ENCODE data around the gene RAPGEF6.
"Not testable (repeated sequence)": the region's sequence is repeated elsewhere in the genome, so short reads cannot be mapped to it uniquely, and the experiment has no call there.

RAPGEF6 gene

DNA sequence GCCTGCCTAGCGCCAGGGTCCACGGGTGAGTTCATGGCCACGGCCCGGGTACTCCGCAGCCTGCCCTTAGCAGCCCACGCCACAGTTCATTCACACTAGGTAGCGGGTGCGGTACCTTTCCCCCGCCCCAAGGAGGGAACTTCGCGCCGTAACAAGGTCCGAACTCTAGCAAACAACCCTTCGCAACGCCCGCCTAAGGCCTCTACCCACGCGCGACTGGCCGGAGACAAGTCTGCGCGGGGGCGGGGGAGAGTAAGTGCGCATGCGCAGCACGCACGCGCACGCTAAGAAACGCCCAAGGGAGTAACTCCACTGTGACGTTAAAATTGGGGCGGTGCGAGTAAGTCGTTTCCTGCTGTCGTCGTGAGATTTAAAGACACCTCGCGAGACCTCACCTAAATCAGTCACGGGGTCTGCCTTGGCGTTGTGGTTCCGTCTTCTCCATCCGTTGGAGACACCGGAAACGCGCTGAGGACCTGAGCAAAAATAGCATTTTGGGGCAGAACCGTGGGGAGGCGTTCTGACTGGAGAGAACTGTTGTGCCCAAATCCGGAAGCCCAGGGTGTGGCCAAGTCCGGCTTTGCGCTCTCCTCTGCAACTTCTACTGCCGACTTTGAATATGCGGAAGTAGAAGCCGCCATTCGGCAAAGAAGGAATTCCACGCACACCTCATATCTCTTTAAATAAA is at the start of gene RAPGEF6:
RAPGEF6 (minus strand) TSS at position 234 of the 688 bp plus-strand sequence; CDS start at position 35, 199 bp downstream.
- no peaks in the 10 kb centered on the region for H3K27me3 Mint-ChIP-seq
- peak within 1 kb of the TSS; percentile 97 for H3K27ac Mint-ChIP-seq
- peaks cover 28% of the 10 kb centered on the region for H3K4me1 Mint-ChIP-seq (ENCODE audit: low read depth)
- no peaks in the 10 kb centered on the region for H3K36me3 Mint-ChIP-seq
- peak within 1 kb of the TSS; percentile 93 for H3K4me3 Mint-ChIP-seq
- no peaks in the 10 kb centered on the region for H3K9me3 Mint-ChIP-seq (ENCODE audit: low read depth)

- Mint-ChIP-seq H3K9me3 (ENCODE audit: low read depth) (no peaks in the 10 kb centered on the region), H3K4me3 (no peak overlapping the region), H3K27ac (no peak overlapping the region), H3K4me1 (ENCODE audit: low read depth) (no peaks in the 10 kb centered on the region), H3K27me3 (no peaks in the 10 kb centered on the region), H3K36me3 (peaks cover 17% of the 10 kb centered on the region)
These were observed 49.6 kb upstream of the RAPGEF6 start for GRCh38 chr5:131684595-131684994.

- H3K4me3 Mint-ChIP-seq, result no peak overlapping the region
- H3K27me3 Mint-ChIP-seq, result no peaks in the 10 kb centered on the region
- peaks cover 18% of the 10 kb centered on the region for H3K36me3 Mint-ChIP-seq
- H3K4me1 Mint-ChIP-seq (ENCODE audit: low read depth), result no peaks in the 10 kb centered on the region
- no peak overlapping the region for H3K27ac Mint-ChIP-seq
- H3K9me3 Mint-ChIP-seq (ENCODE audit: low read depth), result no peaks in the 10 kb centered on the region
These were observed 49.0 kb upstream of the RAPGEF6 start for GRCh38 chr5:131684051-131684450.

DNA sequence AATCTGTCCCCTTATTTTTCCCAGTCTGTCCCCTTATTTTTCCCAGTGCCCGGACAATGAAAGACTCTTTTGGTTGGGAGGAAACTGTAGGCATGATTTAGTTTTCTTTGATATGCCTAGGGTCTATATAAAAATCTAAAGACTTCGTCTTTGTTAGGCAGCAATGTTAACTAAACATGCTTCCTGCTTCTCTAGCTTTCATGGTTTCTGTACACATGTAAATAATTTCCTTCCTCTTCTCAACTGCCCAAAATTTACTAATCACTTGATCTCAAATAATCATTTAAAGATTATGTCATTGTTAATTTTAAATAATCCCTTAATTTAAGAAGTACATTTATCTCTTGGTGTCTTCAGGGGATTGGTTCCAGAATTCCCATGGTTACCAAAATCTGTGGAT is 47.8 kb upstream of the RAPGEF6 start:
- Mint-ChIP-seq H3K9me3 (ENCODE audit: low read depth) (no peaks in the 10 kb centered on the region), H3K27me3 (no peaks in the 10 kb centered on the region), H3K36me3 (peaks cover 17% of the 10 kb centered on the region), H3K27ac (no peak overlapping the region), H3K4me3 (no peak overlapping the region), H3K4me1 (ENCODE audit: low read depth) (no peaks in the 10 kb centered on the region)

GRCh38 chr5:131682175-131682574 is 47.1 kb upstream of the RAPGEF6 start:
- no peaks in the 10 kb centered on the region for H3K4me1 Mint-ChIP-seq (ENCODE audit: low read depth)
- H3K4me3 Mint-ChIP-seq, result no peak overlapping the region
- no peaks in the 10 kb centered on the region for H3K27me3 Mint-ChIP-seq
- H3K27ac Mint-ChIP-seq, result no peak overlapping the region
- H3K36me3 Mint-ChIP-seq, result peaks cover 18% of the 10 kb centered on the region
- no peaks in the 10 kb centered on the region for H3K9me3 Mint-ChIP-seq (ENCODE audit: low read depth)

DNA sequence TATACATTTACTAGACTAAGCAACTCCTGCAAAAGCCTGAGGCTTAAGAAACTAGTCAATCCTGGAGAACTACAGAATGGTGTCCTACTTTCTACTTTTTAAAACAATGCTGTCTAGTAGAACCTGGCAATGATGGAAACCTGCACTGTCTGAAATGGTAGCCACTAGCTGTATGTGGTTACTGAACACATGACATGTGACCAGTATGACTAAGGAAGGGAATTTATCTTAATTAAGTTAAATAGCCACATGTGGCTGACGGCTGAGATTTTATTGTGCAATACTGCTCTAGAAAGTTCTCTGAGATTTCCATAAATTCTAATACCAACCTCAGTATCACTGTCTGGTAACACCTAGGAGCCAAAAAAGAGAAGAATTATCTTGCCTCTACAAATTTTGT is 44.9 kb upstream of the RAPGEF6 start:
- H3K9me3 Mint-ChIP-seq (ENCODE audit: low read depth), result no peaks in the 10 kb centered on the region
- H3K27ac Mint-ChIP-seq, result no peak overlapping the region
- no peaks in the 10 kb centered on the region for H3K4me1 Mint-ChIP-seq (ENCODE audit: low read depth)
- H3K27me3 Mint-ChIP-seq, result no peaks in the 10 kb centered on the region
- peaks cover 27% of the 10 kb centered on the region for H3K36me3 Mint-ChIP-seq
- no peak overlapping the region for H3K4me3 Mint-ChIP-seq

- H3K27ac Mint-ChIP-seq; H3K4me3 Mint-ChIP-seq; H3K4me1 Mint-ChIP-seq (ENCODE audit: low read depth); H3K27me3 Mint-ChIP-seq; H3K9me3 Mint-ChIP-seq (ENCODE audit: low read depth): not testable (repeated sequence)
- H3K36me3 Mint-ChIP-seq, result peaks cover 28% of the 10 kb centered on the region
These were observed 43.2 kb upstream of the RAPGEF6 start for GRCh38 chr5:131678273-131678672.

DNA sequence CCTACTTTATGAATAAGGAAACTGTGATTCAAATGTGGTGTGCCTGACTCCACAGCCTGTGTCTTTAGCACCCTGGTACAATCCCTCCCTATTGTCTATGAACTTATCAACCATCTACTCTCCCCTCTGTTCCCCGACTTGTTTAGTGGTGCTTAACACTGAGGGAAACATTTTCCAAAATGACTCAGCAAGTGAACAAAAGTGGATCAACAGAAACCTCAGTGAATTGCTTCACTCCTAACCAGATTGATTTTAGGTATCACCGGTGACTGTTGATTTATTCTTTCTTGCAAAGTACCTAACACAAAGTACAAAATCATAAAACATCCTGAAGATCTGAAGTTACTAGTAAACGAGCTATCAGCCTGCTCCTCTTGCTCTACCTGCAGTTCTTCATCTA is 42.1 kb upstream of the RAPGEF6 start:
- Mint-ChIP-seq H3K9me3 (ENCODE audit: low read depth) (no peaks in the 10 kb centered on the region), H3K4me3 (no peak overlapping the region), H3K27me3 (no peaks in the 10 kb centered on the region), H3K4me1 (ENCODE audit: low read depth) (peaks cover 4% of the 10 kb centered on the region), H3K27ac (no peak overlapping the region), H3K36me3 (peaks cover 30% of the 10 kb centered on the region)

- no peaks in the 10 kb centered on the region for H3K27me3 Mint-ChIP-seq
- H3K27ac Mint-ChIP-seq, result no peak overlapping the region
- H3K4me3 Mint-ChIP-seq, result no peak overlapping the region
- H3K9me3 Mint-ChIP-seq (ENCODE audit: low read depth), result no peaks in the 10 kb centered on the region
- peaks cover 13% of the 10 kb centered on the region for H3K4me1 Mint-ChIP-seq (ENCODE audit: low read depth)
- H3K36me3 Mint-ChIP-seq, result peaks cover 39% of the 10 kb centered on the region
These were observed 37.7 kb upstream of the RAPGEF6 start for GRCh38 chr5:131672776-131673175.

DNA sequence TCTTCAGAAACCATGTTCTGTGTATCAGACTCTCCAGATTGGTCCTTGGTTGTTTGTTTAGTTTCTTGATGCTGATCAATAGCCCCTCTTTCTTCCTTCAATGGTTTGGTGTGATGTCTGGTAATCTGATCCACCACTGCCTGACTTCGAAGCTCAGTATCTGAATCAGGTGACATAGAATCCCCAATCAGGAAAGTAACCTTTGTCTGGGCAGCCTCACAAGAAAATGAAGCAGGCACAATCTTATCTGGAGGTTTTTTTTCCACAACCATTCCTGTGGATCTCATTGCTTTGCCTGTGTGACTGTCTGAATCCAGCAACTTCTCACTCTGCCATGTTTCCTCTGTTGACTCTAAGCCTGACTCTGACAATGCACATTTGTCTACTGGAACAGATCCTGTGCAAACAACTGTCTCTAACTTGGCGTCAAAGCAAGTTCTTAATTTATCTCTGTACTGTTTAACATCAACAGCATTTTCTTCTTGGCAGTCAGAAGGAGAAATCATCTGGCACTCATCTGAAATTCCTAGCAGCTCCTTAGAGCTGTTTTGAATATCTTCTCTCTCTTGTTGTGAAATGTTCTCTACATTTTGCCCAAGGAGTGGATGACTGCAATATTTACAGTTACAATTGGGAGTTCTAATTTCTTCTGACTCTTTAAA is 37.1 kb upstream of the RAPGEF6 start:
- H3K4me3 Mint-ChIP-seq, result no peak overlapping the region
- H3K9me3 Mint-ChIP-seq (ENCODE audit: low read depth), result no peaks in the 10 kb centered on the region
- peaks cover 36% of the 10 kb centered on the region for H3K36me3 Mint-ChIP-seq
- no peaks in the 10 kb centered on the region for H3K27me3 Mint-ChIP-seq
- H3K4me1 Mint-ChIP-seq (ENCODE audit: low read depth), result peaks cover 13% of the 10 kb centered on the region
- H3K27ac Mint-ChIP-seq, result peak overlapping the region; percentile 34

- Mint-ChIP-seq H3K27ac (no peak overlapping the region), H3K4me3 (no peak overlapping the region), H3K36me3 (peaks cover 30% of the 10 kb centered on the region), H3K9me3 (ENCODE audit: low read depth) (no peaks in the 10 kb centered on the region), H3K27me3 (no peaks in the 10 kb centered on the region), H3K4me1 (ENCODE audit: low read depth) (peaks cover 13% of the 10 kb centered on the region)
These were observed 36.4 kb upstream of the RAPGEF6 start for GRCh38 chr5:131671409-131671808.

- Mint-ChIP-seq H3K4me1 (ENCODE audit: low read depth) (no peaks in the 10 kb centered on the region), H3K27ac (no peak overlapping the region), H3K27me3 (no peaks in the 10 kb centered on the region), H3K36me3 (peaks cover 30% of the 10 kb centered on the region), H3K9me3 (ENCODE audit: low read depth) (no peaks in the 10 kb centered on the region), H3K4me3 (no peak overlapping the region)
These were observed 29.9 kb upstream of the RAPGEF6 start for GRCh38 chr5:131664929-131665328.

DNA sequence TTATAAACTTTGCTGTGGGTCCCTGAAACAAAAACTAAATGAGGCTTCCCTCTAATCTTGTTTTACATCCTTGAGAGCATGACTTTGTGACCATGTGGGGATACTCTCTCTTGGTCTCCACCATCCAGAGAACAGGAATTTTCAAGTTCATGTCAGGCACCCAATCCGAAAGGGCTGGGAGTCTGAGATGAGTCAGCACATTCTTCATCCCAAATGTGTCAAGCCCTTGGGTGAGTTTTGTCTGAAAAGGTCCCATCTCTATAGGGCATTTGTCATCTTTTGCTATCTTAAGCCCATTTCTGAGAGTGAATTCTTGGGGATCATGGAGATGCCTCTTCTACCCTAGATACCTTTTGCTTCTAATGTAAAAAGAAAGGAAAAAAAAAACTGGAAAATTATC is 26.9 kb upstream of the RAPGEF6 start:
- no peak overlapping the region for H3K4me3 Mint-ChIP-seq
- H3K9me3 Mint-ChIP-seq (ENCODE audit: low read depth), result no peaks in the 10 kb centered on the region
- H3K36me3 Mint-ChIP-seq, result peaks cover 32% of the 10 kb centered on the region
- no peaks in the 10 kb centered on the region for H3K4me1 Mint-ChIP-seq (ENCODE audit: low read depth)
- no peaks in the 10 kb centered on the region for H3K27me3 Mint-ChIP-seq
- no peak overlapping the region for H3K27ac Mint-ChIP-seq

DNA sequence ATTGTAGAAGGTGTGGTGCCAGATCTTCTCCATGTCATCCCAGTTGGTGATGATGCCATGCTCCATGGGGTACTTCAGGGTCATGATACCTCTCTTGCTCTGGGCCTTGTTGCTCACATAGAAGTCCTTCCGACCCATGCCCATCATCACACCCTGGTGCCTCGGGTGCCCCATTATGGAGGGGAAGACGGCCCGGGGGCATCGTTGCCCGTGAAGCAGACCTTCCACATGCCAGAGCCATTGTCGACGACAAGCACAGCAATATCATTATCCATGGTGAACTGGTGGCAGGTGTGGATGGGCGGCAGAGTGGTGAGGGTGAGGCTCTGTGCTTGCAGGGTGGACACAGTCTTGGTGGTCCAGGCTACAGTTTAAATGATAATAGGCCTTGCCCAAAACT is 24.8 kb upstream of the RAPGEF6 start:
- H3K4me3 Mint-ChIP-seq, result no peak overlapping the region
- peaks cover 32% of the 10 kb centered on the region for H3K36me3 Mint-ChIP-seq
- H3K27me3 Mint-ChIP-seq, result no peaks in the 10 kb centered on the region
- no peaks in the 10 kb centered on the region for H3K9me3 Mint-ChIP-seq (ENCODE audit: low read depth)
- no peak overlapping the region for H3K27ac Mint-ChIP-seq
- H3K4me1 Mint-ChIP-seq (ENCODE audit: low read depth), result no peaks in the 10 kb centered on the region

- H3K9me3 Mint-ChIP-seq (ENCODE audit: low read depth), result no peaks in the 10 kb centered on the region
- no peaks in the 10 kb centered on the region for H3K4me1 Mint-ChIP-seq (ENCODE audit: low read depth)
- H3K27me3 Mint-ChIP-seq, result no peaks in the 10 kb centered on the region
- H3K36me3 Mint-ChIP-seq, result peaks cover 35% of the 10 kb centered on the region
- no peak overlapping the region for H3K27ac Mint-ChIP-seq
- H3K4me3 Mint-ChIP-seq, result no peak overlapping the region
These were observed 24.3 kb upstream of the RAPGEF6 start for GRCh38 chr5:131659290-131659689.

DNA sequence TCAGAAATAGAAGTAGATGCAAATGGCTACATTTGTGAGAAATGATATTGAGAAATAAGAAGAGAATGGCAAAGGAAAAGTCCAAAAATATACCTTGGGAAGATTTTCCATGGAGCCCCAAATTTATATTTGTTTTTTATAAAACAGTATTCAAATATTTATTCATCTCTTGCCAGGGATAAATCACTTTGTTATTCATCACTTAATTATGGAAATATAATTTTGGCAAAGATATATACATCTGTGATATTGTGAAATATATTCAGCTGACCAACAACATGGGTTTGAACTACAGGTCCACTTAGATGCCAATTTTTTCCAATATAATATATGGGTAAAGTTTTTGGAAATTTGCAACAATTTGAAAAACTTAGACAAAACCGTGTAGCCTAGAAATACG is 19.7 kb upstream of the RAPGEF6 start:
- H3K4me1 Mint-ChIP-seq (ENCODE audit: low read depth), result no peaks in the 10 kb centered on the region
- H3K9me3 Mint-ChIP-seq (ENCODE audit: low read depth), result no peaks in the 10 kb centered on the region
- no peak overlapping the region for H3K27ac Mint-ChIP-seq
- H3K36me3 Mint-ChIP-seq, result peaks cover 28% of the 10 kb centered on the region
- H3K4me3 Mint-ChIP-seq, result no peak overlapping the region
- H3K27me3 Mint-ChIP-seq, result no peaks in the 10 kb centered on the region
